ENCODE results near the gene PLET1. TPM values are rescaled to one million over a fixed set of nuclear protein-coding genes. Genes with fewer than 3 reads are reported as not detected.
A peak's percentile ranks its signal among the peaks of the same experiment; 100 is the strongest.

PLET1 gene
- total RNA-seq, 1 donor from 2014 or later, result not detected

DNA sequence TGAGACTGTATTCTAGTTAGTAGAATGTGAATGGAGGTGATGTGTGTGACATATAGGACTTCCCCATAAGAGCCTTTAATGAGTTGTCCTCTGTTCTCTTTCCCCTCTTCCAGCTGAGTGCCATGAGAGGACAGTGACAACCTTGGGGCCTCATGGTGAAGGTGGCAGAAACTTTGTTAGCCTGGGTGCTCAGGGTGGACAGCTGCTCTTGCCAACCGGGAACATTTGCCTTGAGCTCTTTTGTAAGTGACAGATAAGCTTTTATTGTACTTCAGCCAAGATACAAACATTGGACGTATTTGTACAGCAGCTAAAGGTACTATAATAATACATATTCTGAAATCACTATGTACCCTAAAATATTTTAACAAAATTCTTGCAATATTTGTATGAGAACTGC is 33.0 kb upstream of the PLET1 start:
- intact Hi-C loops (cut with micrococcal nuclease), result loop anchor here (10.0 kb wide), 1 partner anchor 161 kb away; no protein-coding TSS in a partner anchor
- peaks cover 37% of the 10 kb centered on the region for H3K4me1 Mint-ChIP-seq
- peaks cover 13% of the 10 kb centered on the region for H3K27me3 Mint-ChIP-seq
- H3K27ac Mint-ChIP-seq, result no peak overlapping the region
- no peak for DNase-seq
- H3K9me3 Mint-ChIP-seq, result no peaks in the 10 kb centered on the region
- no peak overlapping the region for H3K4me3 Mint-ChIP-seq
- peaks cover 3% of the 10 kb centered on the region for H3K36me3 Mint-ChIP-seq (ENCODE audit: low read depth)

GRCh38 chr11:112292785-112293407 is 32.2 kb upstream of the PLET1 start:
- Mint-ChIP-seq H3K27me3 (peaks cover 13% of the 10 kb centered on the region), H3K4me1 (peaks cover 33% of the 10 kb centered on the region), H3K4me3 (no peak overlapping the region), H3K9me3 (no peaks in the 10 kb centered on the region), H3K27ac (no peak overlapping the region), H3K36me3 (ENCODE audit: low read depth) (peaks cover 3% of the 10 kb centered on the region)
- intact Hi-C loops (cut with micrococcal nuclease), result loop anchor here (10.0 kb wide), 1 partner anchor 162 kb away; no protein-coding TSS in a partner anchor
- DNase-seq, result no peak

DNA sequence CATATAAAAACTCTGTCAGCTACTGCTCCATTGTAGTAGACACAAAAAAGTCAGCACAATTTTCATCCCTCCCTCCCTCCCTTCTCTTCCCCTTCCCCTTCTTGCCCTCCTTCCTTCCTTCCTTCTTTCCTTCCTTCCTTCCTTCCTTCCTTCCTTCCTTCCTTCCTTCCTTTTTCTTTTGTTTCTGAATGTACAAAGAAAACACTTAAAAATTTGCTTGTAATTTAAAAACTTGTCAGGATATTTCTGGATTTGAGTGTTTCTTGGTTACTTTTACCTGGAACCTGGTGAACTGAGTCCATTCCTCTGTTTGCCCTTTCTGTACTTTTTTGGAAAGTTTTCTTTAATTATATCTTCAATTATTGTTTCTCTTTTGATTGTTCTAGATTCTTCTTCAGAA is 31.5 kb upstream of the PLET1 start:
- Mint-ChIP-seq H3K27me3 (peaks cover 13% of the 10 kb centered on the region), H3K36me3 (ENCODE audit: low read depth) (peaks cover 3% of the 10 kb centered on the region), H3K9me3 (no peaks in the 10 kb centered on the region), H3K4me3 (no peak overlapping the region), H3K4me1 (peaks cover 26% of the 10 kb centered on the region), H3K27ac (no peak overlapping the region)
- no peak for DNase-seq
- intact Hi-C loops (cut with micrococcal nuclease), result loop anchor here (10.0 kb wide), 1 partner anchor 163 kb away; no protein-coding TSS in a partner anchor

DNA sequence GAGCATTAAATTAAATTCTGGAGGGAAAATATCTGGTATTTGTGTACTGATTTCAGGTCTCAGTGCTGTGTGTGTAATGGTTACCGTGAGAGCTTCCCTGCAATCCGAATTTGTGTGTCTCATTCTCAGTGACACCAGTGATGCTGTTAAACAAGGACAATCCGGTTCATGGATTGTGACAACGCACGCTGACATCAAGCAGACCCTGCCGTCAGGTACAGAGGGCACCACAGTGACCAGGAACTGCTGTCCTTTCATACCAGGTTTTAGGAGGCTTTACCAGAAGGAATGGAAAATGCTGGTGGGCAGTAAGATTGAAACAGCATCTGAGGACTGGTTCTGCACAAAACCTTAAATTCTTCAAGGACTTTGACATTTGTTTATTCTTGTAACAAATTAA is 30.5 kb upstream of the PLET1 start:
- DNase-seq, result no peak
- Mint-ChIP-seq H3K4me3 (peak overlapping the region; percentile 28), H3K27ac (peak overlapping the region; percentile 11), H3K27me3 (peaks cover 13% of the 10 kb centered on the region), H3K4me1 (peaks cover 19% of the 10 kb centered on the region), H3K36me3 (ENCODE audit: low read depth) (peaks cover 3% of the 10 kb centered on the region), H3K9me3 (no peaks in the 10 kb centered on the region)
- intact Hi-C loops (cut with micrococcal nuclease), result loop anchor here (2.0 to 10.0 kb wide), 2 partner anchors 64 to 164 kb away; partner anchors contain the start of gene PTS

DNA sequence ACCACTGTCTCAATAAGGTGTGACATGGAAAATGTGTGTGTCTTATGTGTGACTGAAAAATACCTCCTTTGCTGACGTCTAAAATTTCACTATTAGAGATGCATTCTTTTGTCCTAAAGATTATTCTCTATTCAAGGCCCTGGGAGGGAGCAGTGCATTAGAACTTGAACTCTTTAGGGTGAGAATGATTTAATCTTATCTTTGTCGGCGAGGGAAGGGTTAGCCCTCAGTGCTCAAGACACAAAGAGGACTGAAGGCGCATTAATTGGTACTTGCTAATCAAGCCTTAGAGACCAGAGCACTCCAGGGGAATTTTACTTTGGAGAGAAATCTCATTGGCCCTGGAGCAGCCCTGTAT is 29.8 kb upstream of the PLET1 start:
- H3K27me3 Mint-ChIP-seq, result peaks cover 13% of the 10 kb centered on the region
- H3K4me1 Mint-ChIP-seq, result peaks cover 19% of the 10 kb centered on the region
- no peaks in the 10 kb centered on the region for H3K9me3 Mint-ChIP-seq
- peaks cover 3% of the 10 kb centered on the region for H3K36me3 Mint-ChIP-seq (ENCODE audit: low read depth)
- intact Hi-C loops (cut with micrococcal nuclease), result loop anchor here (1.0 to 10.0 kb wide), 5 partner anchors 10 to 999 kb away; partner anchors contain the start of gene PTS
- DNase-seq, result no peak
- peak overlapping the region; percentile 20 for H3K27ac Mint-ChIP-seq
- peak overlapping the region; percentile 81 for H3K4me3 Mint-ChIP-seq

DNA sequence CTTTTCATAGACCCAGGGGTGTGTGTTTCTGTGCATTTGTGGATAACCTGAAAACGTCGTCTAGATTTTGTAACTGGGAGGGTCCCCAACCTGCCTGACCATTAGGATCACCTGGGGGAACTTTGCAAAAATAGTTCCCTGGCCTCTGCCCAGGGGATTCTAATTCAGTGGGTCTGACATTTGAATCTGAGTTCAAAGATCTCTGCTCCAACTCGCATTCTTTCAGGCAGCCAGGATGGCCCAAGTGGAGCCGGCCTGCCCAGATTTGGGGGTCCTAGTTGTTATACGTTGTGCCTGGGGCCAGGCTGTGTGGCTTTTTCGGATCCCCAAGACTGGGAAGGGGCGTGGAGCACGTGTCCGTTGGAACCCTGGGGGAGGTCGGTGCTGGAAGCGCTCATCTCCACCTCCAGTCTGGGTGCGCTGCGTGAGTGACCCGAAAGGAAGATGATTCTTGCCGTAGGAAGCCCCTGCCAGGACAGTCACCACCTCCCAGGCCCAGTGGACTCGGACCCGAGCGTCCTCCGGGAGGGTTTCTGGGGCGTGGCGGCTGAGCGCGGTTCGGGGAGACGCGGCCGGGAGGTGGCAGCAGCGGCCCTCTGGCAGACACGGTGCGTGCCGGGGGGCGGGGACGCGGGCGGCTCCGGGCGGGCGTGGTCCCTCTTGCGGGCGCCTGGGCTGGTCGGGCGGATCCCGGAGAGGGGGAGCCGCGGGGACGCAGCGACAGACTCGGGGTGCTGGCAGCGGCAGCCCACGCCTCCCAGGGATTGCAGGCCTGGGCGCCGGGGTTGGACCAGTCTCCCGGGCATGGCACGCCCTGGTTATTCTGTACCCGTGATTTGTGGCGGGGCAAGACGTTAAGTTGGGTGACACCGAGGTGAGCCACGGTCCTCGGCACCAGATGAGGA is 29.2 kb upstream of the PLET1 start:
- DNase-seq, result peak; percentile 97
- Mint-ChIP-seq H3K27ac (peak overlapping the region; percentile 41), H3K36me3 (ENCODE audit: low read depth) (peaks cover 3% of the 10 kb centered on the region)

GRCh38 chr11:112288021-112288420 is 27.4 kb upstream of the PLET1 start:
- intact Hi-C loops (cut with micrococcal nuclease), result loop anchor here (10.0 kb wide), 2 partner anchors 413 to 1487 kb away; partner anchors contain the start of genes ALG9, CFAP68, CLDN25 and FDXACB1
- Mint-ChIP-seq H3K27ac (no peak overlapping the region), H3K4me3 (no peak overlapping the region), H3K36me3 (ENCODE audit: low read depth) (peaks cover 3% of the 10 kb centered on the region), H3K4me1 (peaks cover 19% of the 10 kb centered on the region), H3K9me3 (no peaks in the 10 kb centered on the region), H3K27me3 (peaks cover 13% of the 10 kb centered on the region)
- DNase-seq, result no peak

More for the DNA sequence above, 29.2 kb upstream of the PLET1 start:
- Mint-ChIP-seq H3K9me3 (no peaks in the 10 kb centered on the region), H3K4me1 (peaks cover 19% of the 10 kb centered on the region), H3K27me3 (peaks cover 13% of the 10 kb centered on the region), H3K4me3 (peak overlapping the region; percentile 81)
- intact Hi-C loops (cut with micrococcal nuclease), result loop anchor here (1.0 to 10.0 kb wide), 7 partner anchors 10 to 1485 kb away; partner anchors contain the start of genes ALG9, CFAP68, CLDN25 and FDXACB1

DNA sequence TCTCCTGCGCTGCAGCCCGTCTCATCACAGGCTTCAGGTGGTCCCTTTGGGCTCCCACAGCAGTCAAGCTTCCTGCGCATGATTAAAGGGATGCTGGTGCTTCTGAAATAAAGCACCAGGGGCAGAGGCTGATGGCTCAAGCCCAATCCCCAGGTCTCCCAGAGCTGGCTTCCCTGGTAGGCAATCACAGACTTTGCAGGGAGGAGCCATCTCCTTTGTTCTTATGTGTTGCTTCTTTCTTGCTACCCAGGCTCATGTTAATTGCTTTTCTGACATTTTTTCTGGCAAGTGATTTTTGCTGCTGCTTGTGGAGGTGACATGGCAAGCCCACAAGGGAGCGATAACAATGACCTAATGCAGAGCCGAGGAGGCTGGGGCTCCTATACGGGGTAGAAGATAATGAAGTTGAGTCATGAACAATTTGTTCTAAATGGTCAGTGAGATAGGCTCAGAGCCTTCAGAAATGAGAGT is 25.2 kb upstream of the PLET1 start:
- H3K4me3 Mint-ChIP-seq, result no peak overlapping the region
- intact Hi-C loops (cut with micrococcal nuclease), result loop anchor here (10.0 kb wide), 2 partner anchors 411 to 1489 kb away; partner anchors contain the start of genes ALG9, CFAP68, CLDN25 and FDXACB1
- H3K27me3 Mint-ChIP-seq, result peaks cover 2% of the 10 kb centered on the region
- H3K9me3 Mint-ChIP-seq, result no peaks in the 10 kb centered on the region
- no peak for DNase-seq
- H3K36me3 Mint-ChIP-seq (ENCODE audit: low read depth), result no peaks in the 10 kb centered on the region
- peaks cover 23% of the 10 kb centered on the region for H3K4me1 Mint-ChIP-seq
- H3K27ac Mint-ChIP-seq, result no peak overlapping the region

- Mint-ChIP-seq H3K27me3 (peaks cover under 1% of the 10 kb centered on the region), H3K9me3 (no peaks in the 10 kb centered on the region), H3K27ac (no peak overlapping the region), H3K4me1 (peaks cover 28% of the 10 kb centered on the region), H3K4me3 (peak overlapping the region; percentile 4), H3K36me3 (ENCODE audit: low read depth) (no peaks in the 10 kb centered on the region)
- no peak for DNase-seq
- intact Hi-C loops (cut with micrococcal nuclease), result loop anchor here (5.0 to 10.0 kb wide), 3 partner anchors 344 to 1493 kb away; partner anchors contain the start of genes ALG9, CFAP68, CLDN25 and DIXDC1
Measured at GRCh38 chr11:112281726-112282125, 21.1 kb upstream of the PLET1 start.

GRCh38 chr11:112280268-112281126 is 19.8 kb upstream of the PLET1 start:
- Mint-ChIP-seq H3K4me3 (peak overlapping the region; percentile 97), H3K27ac (peak overlapping the region; percentile 61), H3K4me1 (peaks cover 33% of the 10 kb centered on the region), H3K36me3 (ENCODE audit: low read depth) (no peaks in the 10 kb centered on the region), H3K27me3 (peaks cover 1% of the 10 kb centered on the region), H3K9me3 (no peaks in the 10 kb centered on the region)
- DNase-seq, result peak; percentile 91
- intact Hi-C loops (cut with micrococcal nuclease), result loop anchor here (1.0 to 10.0 kb wide), 8 partner anchors 10 to 1494 kb away; partner anchors contain the start of genes ALG9, CFAP68, CLDN25 and DIXDC1

DNA sequence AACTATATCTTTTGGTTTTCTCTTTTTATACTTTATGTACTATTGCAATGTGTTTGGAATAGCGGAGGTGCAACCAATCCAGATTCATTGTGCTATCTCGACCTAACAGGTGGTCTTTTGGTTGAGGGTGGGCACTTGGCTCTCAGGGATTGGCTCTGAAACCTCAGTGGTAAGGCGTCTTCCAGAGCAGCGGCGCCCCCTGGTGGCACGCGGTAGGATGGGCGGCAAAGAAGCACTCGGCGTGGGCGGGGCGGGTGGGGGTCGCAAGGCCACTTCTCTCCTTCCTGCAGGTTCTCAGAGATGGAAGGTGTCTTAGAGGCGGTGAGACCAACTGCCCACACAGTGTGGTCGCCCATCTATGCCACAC is 19.2 kb upstream of the PLET1 start:
- no peak overlapping the region for H3K27ac Mint-ChIP-seq
- intact Hi-C loops (cut with micrococcal nuclease), result loop anchor here (1.0 to 10.0 kb wide), 8 partner anchors 10 to 1495 kb away; partner anchors contain the start of genes ALG9, CFAP68, CLDN25 and DIXDC1
- H3K9me3 Mint-ChIP-seq, result no peaks in the 10 kb centered on the region
- no peaks in the 10 kb centered on the region for H3K36me3 Mint-ChIP-seq (ENCODE audit: low read depth)
- peak overlapping the region; percentile 97 for H3K4me3 Mint-ChIP-seq
- DNase-seq, result peak; percentile 92
- H3K4me1 Mint-ChIP-seq, result peaks cover 33% of the 10 kb centered on the region
- H3K27me3 Mint-ChIP-seq, result peaks cover 1% of the 10 kb centered on the region

- no peak overlapping the region for H3K4me3 Mint-ChIP-seq
- H3K27ac Mint-ChIP-seq, result no peak overlapping the region
- peaks cover 33% of the 10 kb centered on the region for H3K4me1 Mint-ChIP-seq
- H3K9me3 Mint-ChIP-seq, result no peaks in the 10 kb centered on the region
- H3K27me3 Mint-ChIP-seq, result peaks cover 4% of the 10 kb centered on the region
- H3K36me3 Mint-ChIP-seq (ENCODE audit: low read depth), result no peaks in the 10 kb centered on the region
- intact Hi-C loops (cut with micrococcal nuclease), result no loop called here
- DNase-seq, result no peak
Measured at GRCh38 chr11:112278803-112279202, 18.1 kb upstream of the PLET1 start.

- no peak for DNase-seq
- no peaks in the 10 kb centered on the region for H3K36me3 Mint-ChIP-seq (ENCODE audit: low read depth)
- peaks cover 33% of the 10 kb centered on the region for H3K4me1 Mint-ChIP-seq
- intact Hi-C loops (cut with micrococcal nuclease), result no loop called here
- no peaks in the 10 kb centered on the region for H3K9me3 Mint-ChIP-seq
- no peak overlapping the region for H3K27ac Mint-ChIP-seq
- no peak overlapping the region for H3K4me3 Mint-ChIP-seq
- H3K27me3 Mint-ChIP-seq, result peaks cover 4% of the 10 kb centered on the region
Measured at GRCh38 chr11:112277941-112278340, 17.3 kb upstream of the PLET1 start.
